CD4-positive, alpha-beta T cell treated with Interleukin-4 for 4 hours (primary cell): Measurements from ENCODE around the gene ARHGAP6.
"Not testable (repeated sequence)": the region's sequence is repeated elsewhere in the genome, so short reads cannot be mapped to it uniquely, and the experiment has no call there.

Source experiments
- DNase-seq: peaks from one replicate; pipeline ENCODE4 v3.0.0-alpha.2; 2020

Gene ARHGAP6

DNA sequence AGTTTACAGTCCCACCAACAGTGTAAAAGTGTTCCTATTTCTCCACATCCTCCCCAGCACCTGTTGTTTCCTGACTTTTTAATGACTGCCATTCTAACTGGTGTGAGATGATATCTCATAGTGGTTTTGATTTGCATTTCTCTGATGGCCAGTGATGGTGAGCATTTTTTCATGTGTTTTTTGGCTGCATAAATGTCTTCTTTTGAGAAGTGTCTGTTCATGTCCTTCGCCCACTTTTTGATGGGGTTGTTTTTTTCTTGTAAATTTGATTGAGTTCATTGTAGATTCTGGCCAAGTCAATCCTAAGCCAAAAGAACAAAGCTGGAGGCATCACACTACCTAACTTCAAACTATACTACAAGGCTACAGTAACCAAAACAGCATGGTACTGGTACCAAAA, 146.5 kb downstream of the ARHGAP6 start:
- DNase-seq: not testable (repeated sequence)

DNA sequence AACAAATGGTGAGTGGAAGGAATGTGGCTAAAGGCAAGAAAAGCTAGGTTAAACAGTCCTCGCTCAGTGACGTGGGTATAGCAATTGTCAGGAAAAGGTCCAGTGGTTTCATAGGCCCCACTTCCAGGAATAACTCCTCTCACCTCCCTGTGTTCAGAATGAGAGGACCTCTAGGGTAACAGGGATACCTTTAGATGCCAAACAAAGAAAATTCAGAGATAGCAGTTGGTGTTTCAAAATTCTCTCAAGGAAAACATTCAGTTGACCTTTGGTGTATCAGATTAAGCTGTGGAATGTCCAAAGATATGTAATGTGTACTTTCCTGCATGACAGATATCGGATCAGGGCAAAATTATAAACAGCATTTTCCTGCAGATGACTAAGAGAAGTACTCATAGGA, 155.9 kb downstream of the ARHGAP6 start:
- DNase-seq: no peak

DNA sequence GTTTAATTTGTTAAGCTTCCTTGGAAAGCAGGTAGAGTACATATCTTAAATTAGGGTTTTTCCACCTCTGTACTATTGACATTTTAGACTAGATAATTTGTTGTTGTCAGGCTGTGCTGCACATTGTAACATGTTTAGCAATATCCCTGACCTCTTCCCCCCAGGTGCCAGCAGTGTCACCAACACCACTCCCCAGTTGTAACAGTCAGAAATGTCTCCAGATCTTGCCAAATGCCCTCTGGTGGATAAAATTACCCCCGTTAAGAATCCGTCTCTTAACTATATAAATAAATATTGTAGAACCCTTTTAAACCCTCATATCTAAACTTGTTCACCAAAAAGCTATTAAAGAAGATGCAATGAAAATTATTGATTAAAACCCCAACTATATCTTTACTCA, 161.5 kb downstream of the ARHGAP6 start:
- no peak for DNase-seq

DNA sequence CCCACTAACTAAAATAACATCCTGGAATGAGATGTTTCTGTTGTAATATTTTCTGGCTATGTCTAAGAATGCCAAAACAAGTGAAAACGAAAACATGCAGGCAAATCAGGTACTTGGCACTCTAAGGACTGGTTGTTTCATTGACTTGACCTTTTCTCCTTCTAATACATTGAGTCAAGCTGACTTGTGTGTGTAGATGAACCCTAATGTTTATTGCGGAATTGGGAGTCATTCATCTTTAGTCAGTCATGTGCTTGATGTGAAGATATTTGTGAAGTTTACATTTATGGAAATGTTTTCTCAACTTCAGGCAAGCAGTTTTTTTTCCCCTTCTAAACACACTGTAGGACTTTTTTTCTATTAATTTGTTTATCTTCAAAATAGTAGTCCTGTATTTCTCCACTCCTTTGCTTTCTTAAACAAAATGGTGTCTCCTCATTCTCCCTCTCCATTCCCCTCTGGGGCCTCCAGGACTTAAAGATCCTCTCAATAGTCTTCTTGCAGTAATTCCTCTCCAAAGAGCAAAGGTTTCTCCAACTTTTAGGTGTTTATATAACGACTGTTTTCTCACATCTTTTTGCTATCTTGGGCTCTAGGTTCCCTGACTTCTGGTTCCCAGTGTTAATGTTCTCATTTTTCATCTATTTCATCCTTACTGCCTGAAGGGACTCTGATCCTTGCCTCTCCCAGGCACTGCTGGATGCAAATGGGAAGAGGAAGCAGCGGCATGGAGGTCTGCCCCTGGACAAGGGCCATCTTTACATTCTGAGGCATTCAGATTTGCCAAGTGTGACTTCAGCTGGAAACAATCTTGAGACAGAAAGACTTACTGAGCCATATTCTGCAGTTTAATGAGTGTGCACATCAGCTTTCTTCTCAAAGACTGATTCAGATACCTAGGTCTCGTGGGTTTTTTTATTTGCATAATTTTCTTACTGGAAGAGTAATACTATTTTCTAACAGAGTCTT, 166.4 kb downstream of the ARHGAP6 start:
- DNase-seq: no peak

DNA sequence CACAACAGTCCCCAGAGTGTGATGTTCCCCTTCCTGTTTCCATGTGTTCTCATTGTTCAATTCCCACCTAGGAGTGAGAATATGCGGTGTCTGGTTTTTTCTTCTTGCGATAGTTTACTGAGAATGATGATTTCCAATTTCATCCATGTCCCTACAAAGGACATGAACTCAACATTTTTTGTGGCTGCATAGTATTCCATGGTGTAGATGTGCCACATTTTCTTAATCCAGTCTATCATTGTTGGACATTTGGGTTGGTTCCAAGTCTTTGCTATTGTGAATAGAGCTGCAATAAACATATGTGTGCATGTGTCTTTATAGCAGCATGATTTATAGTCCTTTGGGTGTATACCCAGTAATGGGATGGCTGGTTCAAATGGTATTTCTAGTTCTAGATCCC, 174.3 kb downstream of the ARHGAP6 start:
- not testable (repeated sequence) for DNase-seq

DNA sequence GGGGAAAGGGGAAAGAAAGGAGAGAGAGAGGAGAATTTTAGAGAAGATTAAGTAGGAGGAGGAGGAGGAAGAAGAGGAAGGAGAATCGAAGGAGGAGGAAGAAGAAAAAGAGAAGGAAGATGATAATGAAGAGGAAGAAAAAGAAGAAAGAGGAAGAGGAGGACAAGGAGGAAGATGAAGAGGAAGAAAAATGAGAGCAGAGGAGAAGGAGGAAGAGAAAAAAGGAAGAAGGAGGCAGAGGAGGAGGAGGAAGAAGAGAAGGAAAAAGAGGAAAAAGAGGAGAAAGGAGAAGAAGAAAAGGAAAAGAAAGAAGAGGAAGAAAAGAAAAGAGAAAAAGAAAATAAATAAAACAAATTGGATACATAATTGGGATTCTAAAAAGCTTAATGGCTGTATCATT, 181.4 kb downstream of the ARHGAP6 start:
- no peak for DNase-seq

DNA sequence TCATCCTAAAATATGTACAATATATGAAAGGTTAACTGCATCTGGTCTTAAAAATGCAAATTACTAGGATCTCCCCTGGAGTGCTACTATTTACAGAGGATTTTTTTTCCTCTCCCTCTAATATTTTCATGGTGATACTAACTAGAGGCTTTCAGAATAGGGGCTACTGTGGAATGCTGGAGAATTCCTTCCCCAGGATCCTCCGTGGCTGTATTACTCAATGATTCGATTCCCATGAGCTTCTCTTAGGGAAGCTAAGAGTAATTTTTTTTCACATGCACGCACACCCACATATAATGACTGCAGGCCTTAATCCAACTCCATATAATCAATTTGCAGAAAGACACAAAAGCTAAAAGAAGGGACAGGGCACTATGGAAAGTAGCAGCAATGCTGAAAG, 184.7 kb downstream of the ARHGAP6 start:
- no peak for DNase-seq

DNA sequence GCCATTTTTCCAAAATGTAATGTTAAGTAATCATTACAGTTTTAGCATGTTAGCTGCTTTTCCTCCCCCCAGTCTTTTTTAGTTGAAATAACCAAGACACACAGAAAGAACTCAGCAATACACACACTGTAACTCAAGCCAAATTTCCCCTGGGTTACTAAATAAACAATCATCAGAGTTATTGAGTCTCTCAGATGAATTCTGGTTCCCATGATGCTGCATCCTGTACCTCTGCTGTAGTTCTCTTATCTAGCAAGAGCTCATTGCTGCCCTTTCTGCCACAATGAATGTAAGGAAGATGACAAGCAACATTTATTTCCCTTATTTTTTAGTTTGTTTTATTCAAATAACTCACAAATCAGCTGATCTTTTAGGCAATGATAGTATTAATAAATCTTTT, 185.1 kb downstream of the ARHGAP6 start:
- DNase-seq: no peak

DNA sequence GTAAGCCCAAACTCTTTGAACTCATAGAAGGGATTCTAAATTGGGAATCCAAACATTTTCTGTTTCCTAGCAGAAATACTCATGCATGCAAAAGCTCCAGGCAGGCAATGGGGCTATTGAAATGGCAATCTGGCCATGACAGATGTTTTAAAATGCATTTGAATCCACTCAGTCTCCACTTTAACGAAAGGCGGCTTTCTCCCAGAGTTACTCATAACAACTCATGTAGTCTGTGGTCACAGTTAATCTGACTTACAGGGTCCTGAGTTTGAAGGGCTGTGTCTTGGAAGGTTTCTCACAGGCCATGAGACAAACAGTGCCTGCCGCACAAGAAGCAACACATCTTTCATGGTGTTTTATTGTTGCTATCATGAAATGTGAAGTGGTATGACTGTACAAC, 186.8 kb downstream of the ARHGAP6 start:
- DNase-seq: no peak

DNA sequence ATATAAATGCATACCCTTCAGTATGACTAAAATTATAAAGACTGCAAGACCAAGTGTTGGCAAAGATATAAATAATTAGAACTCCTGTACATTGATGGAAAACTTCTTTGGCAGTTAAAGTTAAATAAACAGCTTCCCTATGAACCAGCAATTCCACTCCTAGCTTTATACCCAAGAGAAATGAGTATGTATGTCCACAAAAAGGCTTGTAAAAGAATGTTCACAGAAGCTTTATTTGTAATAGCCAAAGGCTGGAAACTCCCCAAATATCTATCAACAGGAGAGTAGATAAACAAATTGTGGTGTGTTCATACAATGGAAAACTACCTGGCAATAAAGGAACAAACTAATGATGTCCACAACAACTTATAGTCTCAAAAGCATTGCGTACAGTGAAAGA, 187.7 kb downstream of the ARHGAP6 start:
- DNase-seq: no peak

DNA sequence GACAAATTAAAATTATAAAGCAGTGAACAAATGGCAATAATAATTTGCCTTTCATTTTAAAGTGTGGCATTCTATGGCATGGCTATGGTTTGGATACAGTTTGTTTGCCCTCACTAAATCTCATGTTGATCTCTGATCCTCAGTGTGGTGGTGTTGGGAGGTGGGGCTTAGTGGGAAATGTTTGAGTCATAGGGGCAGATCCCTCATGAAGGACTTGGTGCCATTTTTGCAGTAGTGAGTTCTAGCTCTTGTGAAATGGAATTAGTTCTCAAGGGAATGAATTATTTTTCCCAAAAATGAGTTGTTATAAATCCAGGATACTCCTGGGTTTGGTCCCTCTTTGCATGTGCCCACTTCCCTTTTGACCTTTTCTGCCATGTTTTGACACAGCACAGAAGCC, 191.1 kb downstream of the ARHGAP6 start:
- DNase-seq: no peak

DNA sequence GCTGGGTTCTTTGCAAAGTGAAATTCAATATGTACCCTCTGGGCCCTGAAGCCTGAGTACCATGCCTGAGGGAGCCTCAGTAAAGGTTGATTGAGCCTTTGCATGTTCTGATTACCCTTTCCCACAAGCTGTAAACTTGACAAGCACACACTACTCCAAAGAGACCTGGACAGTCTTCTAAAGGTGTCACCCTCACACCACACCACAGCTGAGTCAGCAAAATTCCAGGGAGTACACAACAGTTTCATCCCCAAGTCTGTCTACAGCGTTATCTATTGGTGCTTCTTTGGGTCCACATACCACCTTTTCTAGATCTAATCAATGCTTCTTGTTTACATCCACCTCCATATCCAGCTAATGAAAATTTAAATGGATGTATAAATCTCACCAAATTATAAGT, 191.7 kb downstream of the ARHGAP6 start:
- DNase-seq: no peak

DNA sequence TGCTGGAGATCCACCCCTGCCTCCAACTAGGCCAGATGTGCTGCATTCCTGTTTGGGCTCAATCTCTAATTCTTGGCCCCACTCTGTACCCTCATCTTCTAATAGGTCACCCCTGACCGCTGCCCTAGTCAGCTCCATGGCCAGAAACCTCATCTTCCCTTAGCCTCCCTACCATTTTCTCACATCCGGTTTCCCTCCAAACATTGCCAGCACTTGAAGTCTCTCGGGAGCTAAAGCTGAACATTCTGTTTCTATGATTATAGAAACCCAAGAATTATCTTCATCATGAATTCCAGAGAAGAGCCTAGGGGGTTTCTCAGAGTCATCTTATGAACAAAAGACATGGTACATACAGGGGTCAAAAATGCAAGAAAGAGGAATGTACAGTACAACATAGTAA, 192.8 kb downstream of the ARHGAP6 start:
- DNase-seq: no peak

DNA sequence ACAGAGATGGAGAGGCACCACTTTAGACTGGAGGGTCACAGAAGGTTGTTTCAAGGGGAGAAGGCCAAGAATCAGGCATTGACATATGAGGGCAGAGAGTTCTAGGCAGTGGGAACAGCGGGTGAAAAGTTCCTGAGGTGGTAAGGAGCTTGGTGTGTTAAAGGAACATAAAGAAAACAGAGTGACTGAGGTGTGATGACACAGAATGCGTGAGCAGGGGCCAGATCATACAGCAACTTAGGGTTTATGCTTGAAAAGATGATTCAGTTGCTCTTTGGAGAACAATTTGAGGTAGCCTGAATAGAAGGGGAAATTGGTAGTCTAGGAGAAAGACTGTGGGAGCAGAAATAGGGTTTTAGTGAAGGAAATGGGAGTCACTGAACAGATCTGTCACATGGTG, 193.3 kb downstream of the ARHGAP6 start:
- DNase-seq: no peak

DNA sequence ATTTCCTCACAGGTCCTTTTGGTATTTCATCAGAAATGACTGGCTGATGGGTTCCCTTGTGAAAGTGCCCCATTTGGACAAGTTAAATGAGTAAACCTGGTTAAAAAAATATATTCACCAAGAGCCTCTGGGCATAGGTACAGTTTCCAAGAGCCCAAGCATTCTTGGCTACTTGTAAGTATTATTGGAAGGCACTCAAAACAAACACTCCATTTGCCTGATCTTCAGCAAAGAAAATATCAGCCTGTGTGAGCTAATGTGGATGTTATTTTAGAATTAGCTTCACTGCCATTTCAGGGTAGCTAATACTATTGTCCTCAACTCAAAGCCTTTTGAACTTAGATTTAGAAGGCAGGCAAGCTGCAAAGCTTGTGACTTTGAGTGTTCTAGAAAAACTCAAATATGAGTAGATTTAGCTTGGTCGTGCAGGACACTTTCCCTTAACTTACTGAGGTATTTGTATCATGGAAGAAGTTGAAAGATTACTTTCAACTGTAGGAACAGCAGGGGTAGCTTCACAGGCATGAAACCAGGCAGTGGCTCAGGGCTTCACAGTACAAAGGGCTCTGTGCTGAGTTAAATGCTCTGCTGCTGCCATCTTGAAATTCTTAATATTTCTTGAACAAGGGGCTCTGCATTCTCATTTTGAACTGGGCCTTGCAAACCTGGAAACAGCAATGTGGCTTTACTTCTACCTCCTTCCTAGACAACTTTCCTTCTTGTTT, 195.3 kb downstream of the ARHGAP6 start:
- no peak for DNase-seq

DNA sequence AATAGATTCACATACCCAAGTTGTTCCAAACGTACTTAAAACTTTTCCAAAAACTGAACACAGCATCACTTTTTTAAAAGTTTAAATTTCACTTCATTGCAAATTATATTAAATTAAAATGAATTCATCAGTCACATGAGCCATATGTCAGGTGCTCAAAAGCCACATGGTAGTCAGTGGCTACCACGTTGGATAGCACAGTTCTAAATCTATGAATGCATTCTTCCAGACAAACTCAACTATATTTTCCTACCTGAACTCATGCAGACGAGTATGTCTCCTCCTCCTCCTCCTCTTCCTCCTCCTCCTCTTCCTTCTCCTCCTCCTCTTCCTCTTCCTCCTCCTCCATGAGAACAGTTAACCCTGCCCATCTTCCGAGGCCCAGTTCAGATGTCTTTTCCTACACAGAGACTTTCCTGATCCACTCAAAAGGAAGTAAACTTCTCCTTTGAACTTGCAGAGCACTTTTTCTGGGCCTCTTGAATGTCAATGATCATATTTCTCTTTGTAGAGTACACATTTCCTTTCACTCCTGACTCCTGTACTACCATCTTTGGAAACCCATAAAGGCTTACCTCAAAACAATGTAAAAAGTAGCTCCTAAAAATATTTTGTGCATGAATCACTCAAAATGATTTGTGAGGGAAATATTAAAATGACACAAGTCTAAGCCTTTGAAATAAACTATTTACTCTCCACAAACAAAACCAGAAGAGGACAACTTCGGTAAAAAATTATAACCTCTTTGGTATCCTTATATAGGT, 199.9 kb downstream of the ARHGAP6 start:
- DNase-seq: no peak

DNA sequence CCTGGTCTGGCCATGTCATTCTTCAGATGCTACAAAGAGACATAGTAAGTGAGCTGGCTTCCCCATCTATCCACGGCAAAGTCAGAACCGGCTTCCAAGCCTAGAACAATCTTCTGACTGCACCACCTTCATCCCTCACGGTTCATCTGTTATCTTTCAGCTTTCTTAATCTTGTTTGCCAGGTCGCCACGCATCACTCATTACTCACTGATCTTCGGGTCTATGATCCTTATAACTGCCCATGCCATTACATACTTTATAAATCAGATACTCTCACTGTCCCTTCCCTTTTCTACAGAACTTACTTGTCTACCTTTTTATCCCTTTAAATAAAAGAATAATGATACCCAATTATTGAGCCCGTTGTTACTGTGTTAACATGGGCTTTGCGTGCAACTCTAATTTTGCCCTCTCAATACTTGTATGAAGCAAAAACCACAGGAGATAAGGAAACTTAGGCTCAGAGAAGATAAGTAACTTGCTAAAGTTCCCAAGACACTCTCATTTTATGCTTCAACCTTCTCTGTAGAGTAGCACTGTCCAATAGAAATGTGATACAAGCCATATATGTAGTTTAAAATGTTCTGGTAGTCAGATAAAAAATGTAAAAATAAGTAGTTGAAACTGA, 200.8 kb downstream of the ARHGAP6 start:
- no peak for DNase-seq

DNA sequence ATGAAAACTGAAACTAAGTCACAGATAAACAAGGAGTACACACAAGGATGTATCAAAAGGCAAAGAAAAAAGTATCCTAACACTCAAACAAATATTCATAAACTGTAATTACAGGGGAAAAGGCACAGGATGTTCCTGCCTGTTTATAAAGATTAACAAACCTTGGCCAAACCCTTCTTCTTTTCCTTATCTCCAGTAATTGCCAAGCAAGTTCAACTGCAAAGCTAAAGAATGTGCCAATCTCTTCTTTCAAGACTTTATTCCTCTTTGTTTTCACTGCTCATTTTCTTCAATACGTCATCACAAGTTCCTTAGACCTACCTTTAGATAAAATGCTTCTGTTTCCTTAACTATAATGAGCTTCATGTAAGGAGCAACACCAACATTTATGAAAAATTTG, 201.3 kb downstream of the ARHGAP6 start:
- DNase-seq: no peak

DNA sequence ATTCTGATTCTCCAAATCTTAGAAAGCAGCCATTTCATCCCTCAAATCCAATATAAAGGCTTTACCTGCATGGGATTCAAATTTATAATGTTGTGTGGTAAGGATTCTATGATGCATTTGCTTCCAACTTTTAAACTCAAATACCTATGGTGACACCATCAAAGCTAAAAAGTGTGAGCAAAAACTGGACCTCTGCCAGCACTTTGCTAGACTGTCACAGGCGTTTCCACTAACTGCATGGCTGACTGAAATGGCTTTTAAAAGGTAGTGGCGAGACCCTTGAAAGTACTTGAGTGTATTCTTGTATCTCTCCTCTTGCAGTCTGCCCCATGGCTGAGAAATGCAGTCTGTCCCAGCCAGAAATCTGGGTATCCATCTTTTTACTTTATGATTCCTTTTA, 203.1 kb downstream of the ARHGAP6 start:
- no peak for DNase-seq

DNA sequence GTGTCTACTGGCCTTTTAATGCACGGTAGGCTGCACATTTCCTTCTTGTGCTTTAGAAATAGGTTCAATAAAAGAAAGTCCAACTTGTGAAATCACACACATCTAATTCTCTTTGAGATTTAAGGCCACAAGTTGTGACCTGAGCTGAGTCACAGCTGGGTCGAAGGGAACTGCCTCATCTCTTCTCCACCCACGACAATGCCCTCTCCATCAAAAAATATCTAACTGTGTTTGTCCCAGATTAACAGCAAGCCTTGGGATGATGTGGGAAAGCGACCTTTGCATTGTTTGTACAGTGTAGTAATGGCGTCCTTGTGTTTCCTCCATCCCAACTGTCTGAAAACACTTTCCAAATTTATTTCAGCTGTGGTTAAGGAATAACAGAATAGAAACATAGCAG, 203.6 kb downstream of the ARHGAP6 start:
- no peak for DNase-seq

DNA sequence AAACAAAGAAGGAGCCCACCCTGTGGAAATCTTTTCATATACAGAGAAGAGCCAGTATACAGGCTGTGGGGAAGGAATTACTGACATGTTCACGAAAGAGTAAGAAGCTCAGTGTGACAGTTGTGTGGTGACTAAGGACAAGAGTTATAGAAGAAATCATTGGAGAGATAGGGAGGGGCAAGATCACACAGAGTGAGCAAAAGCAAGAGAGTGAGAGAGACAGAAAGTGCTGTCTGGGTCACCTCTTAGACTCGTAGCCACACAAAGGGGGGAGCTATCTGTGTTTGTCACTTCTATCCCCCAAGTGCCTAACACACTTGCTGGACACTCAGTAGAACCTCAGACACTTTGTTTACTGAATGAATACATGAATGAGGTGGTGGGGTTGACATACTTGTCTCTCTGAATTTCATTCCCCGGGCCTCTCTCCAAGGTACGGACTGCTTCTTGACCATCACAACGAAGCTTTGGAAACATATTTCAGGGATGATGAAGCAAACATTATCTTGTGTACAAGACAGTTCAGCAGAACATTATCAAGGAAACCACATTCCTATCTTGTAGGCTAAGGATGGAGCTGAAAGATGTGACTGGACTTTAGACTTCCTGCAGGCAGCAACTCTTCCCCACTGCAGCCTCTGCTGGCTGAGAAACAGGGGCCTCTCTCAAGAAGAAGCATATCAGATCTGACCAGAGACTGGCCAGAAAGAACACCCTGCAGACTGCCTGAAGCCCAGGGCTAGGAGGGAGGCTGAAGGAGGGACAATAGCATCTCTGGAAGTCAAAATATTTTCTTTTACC, 204.3 kb downstream of the ARHGAP6 start:
- DNase-seq: no peak

DNA sequence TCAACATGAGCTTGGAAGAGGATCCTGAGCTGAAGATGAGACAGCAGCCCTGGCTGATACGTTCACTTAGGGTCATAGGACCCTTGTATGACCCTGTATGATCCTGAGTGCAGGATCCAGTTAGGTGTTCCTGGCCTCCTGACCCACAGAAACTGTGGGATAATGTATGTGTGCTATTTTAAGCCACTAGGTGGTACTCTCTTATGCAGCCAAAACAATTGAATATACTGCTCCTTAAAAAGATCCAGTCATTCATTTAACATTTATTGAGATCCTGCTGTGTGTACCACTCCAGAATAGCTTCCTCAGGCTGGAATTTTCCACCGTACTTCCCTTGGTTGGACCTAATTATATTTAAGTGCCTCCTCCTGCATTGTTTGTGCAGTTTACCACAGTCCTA, 205.4 kb downstream of the ARHGAP6 start:
- DNase-seq: no peak
